K562 (cell line): Measurements from ENCODE around the gene MBD4. TPM values are rescaled to one million over a fixed set of nuclear protein-coding genes. Genes with fewer than 3 reads are reported as not detected.

Source experiments
- BCL6 ChIP-seq: fragments of 250-450 bp; sonication (Bioruptor Pico); IDR thresholded peaks from 2 replicates; pipeline ENCODE4 v1.4.0; 2020
- COPS2 ChIP-seq: fragments of 450-650 bp; conservative IDR thresholded peaks from 2 replicates; pipeline ENCODE4 v1.6.1; 2016; ENCODE audit warnings: mild to moderate bottlenecking, moderate library complexity
- E2F6 ChIP-seq, 2 experiments: IDR thresholded peaks; 2 replicates each; pipeline ENCODE4 v1.6.1; 2011; ENCODE audit warnings: borderline replicate concordance in 1 of 2, control low read depth in 1 of 2, low read depth in 1 of 2, low read length in 1 of 2, mild to moderate bottlenecking in 1 of 2, mixed read lengths in 1 of 2, moderate library complexity in 1 of 2; ENCODE audit not compliant: insufficient read depth in 1 of 2, insufficient read length in 1 of 2, poor library complexity in 1 of 2, severe bottlenecking in 1 of 2; ENCODE audit errors: extremely low read depth in 1 of 2
- FOXM1 ChIP-seq, 2 experiments: fragments of 450-650 bp in 1 of 2; sonication (generic) in 1 of 2; formaldehyde crosslinking in 1 of 2; IDR thresholded peaks; 2 replicates each; pipeline versions ENCODE4 v1.6.1 to v1.9.0; 2017 to 2022; ENCODE audit warnings: low read depth in 2 of 2, mild to moderate bottlenecking in 2 of 2, missing genetic modification reagents in 1 of 2, moderate library complexity in 1 of 2
- GATAD2A ChIP-seq: fragments of 450-650 bp; IDR thresholded peaks from 2 replicates; pipeline ENCODE4 v1.6.1; 2017
- HLTF ChIP-seq: fragments of 450-650 bp; IDR thresholded peaks from 2 replicates; pipeline ENCODE4 v1.6.1; 2016
- LCOR ChIP-seq: sonication (generic); formaldehyde crosslinking; IDR thresholded peaks from 2 replicates; pipeline ENCODE4 v1.8.0; 2022; ENCODE audit warnings: mild to moderate bottlenecking, missing genetic modification reagents
- LEF1 ChIP-seq: fragments of 450-650 bp; IDR thresholded peaks from 2 replicates; pipeline ENCODE4 v1.6.1; 2016; ENCODE audit warnings: mild to moderate bottlenecking
- NR2C2 ChIP-seq, 2 experiments: fragments of 200-800 bp in 1 of 2; sonication (Bioruptor generic) in 1 of 2; sonication (generic) in 1 of 2; formaldehyde crosslinking in 1 of 2; IDR thresholded peaks; 2 replicates each; pipeline versions ENCODE4 v1.6.1 to v1.8.0; 2016 to 2022; ENCODE audit warnings: mild to moderate bottlenecking in 1 of 2, missing compliant biosample characterization in 1 of 2, missing genetic modification characterization in 1 of 2, missing genetic modification reagents in 1 of 2
- NR4A1 ChIP-seq, 2 experiments: fragments of 250-450 bp in 1 of 2; fragments of 450-650 bp in 1 of 2; sonication (Bioruptor Pico) in 1 of 2; IDR thresholded peaks; 2 replicates each; pipeline versions ENCODE4 v1.4.0 to v1.6.1; 2016 to 2020; ENCODE audit warnings: mild to moderate bottlenecking in 2 of 2, missing compliant biosample characterization in 1 of 2, missing genetic modification characterization in 1 of 2, moderate library complexity in 1 of 2
- PATZ1 ChIP-seq: fragments of 250-450 bp; sonication (Bioruptor Pico); IDR thresholded peaks from 2 replicates; pipeline ENCODE4 v1.5.0; 2020; ENCODE audit warnings: mild to moderate bottlenecking, borderline replicate concordance
- PHTF2 ChIP-seq: fragments of 250-450 bp; sonication (Bioruptor Pico); IDR thresholded peaks from 2 replicates; pipeline ENCODE4 v1.5.0; 2021; ENCODE audit warnings: mild to moderate bottlenecking
- PURB ChIP-seq: sonication (generic); formaldehyde crosslinking; IDR thresholded peaks from 2 replicates; pipeline ENCODE4 v1.9.0; 2021; ENCODE audit warnings: low read depth, mild to moderate bottlenecking, missing genetic modification reagents
- XRCC3 ChIP-seq: fragments of 450-650 bp; IDR thresholded peaks from 2 replicates; pipeline ENCODE4 v1.6.1; 2017; ENCODE audit warnings: mild to moderate bottlenecking, moderate library complexity
- ZNF766 ChIP-seq: fragments of 200-800 bp; sonication (Bioruptor generic); conservative IDR thresholded peaks from 2 replicates; pipeline ENCODE4 v1.6.1; 2016; ENCODE audit warnings: missing genetic modification characterization, missing compliant biosample characterization
- polyA plus RNA-seq, 8 experiments: library from polyadenylated mRNA; depleted of rRNA in 4 of 8; stranded (reverse) in 5 of 8; unstranded in 3 of 8; fragments of >200 nt; fragmentation: Nextera tagmentation in 2 of 8; fragmentation: Illumina TruSeq in 1 of 8; extraction: Ambion mirVana in 2 of 8; extraction: Trizol in 1 of 8; gene quantifications; 2 replicates each; pipeline versions ENCODE4 v1.2.1 to v1.2.3, GENCODE V29; 2011 to 2014; ENCODE audit warnings: inconsistent platforms in 1 of 8, missing spikeins in 1 of 8
- total RNA-seq, 7 experiments: library from RNA; depleted of rRNA in 6 of 7; stranded (reverse); fragments of >200 nt in 6 of 7; fragmentation: Illumina TruSeq in 2 of 7; extraction: Trizol in 2 of 7; gene quantifications; 2 replicates each; pipeline versions ENCODE4 v1.2.1 to v1.2.3, GENCODE V29; 2011 to 2021; ENCODE audit warnings: low replicate concordance in 1 of 7
- TF ChIP-seq, protein P1 (sequence below): fragments of 450-650 bp; formaldehyde crosslinking; IDR thresholded peaks from 2 replicates; pipeline ENCODE4 v1.4.0; 2022; ENCODE audit warnings: missing genetic modification characterization
- TF ChIP-seq, protein P2 (sequence below): fragments of 150-350 bp; IDR thresholded peaks from 2 replicates; pipeline ENCODE4 v1.6.1; 2014; ENCODE audit warnings: low read depth, mild to moderate bottlenecking, low read length, borderline replicate concordance

MBD4 gene
- total and polyA plus RNA-seq, 9 of the 15 experiments (the other 6 are each of a cell fraction or from before 2014, with no cell fraction given) = 13.3 to 63.9 (median 39.0) TPM

- TF ChIP-seq, protein P1, sequence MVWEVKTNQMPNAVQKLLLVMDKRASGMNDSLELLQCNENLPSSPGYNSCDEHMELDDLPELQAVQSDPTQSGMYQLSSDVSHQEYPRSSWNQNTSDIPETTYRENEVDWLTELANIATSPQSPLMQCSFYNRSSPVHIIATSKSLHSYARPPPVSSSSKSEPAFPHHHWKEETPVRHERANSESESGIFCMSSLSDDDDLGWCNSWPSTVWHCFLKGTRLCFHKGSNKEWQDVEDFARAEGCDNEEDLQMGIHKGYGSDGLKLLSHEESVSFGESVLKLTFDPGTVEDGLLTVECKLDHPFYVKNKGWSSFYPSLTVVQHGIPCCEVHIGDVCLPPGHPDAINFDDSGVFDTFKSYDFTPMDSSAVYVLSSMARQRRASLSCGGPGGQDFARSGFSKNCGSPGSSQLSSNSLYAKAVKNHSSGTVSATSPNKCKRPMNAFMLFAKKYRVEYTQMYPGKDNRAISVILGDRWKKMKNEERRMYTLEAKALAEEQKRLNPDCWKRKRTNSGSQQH (CRISPR knock-in tag) = no peak
- TF ChIP-seq PATZ1 (CRISPR knock-in tag) (no peak), HLTF (no peak), E2F6 (IDR thresholded peaks at IDR 0.05; ENCODE audit: borderline replicate concordance in 1 of 2, extremely low read depth in 1 of 2, insufficient read depth in 1 of 2, insufficient read length in 1 of 2, low read depth in 1 of 2, low read length in 1 of 2, poor library complexity in 1 of 2, severe bottlenecking in 1 of 2) (peak in 1 of 2 experiments; percentile 6), FOXM1 (IDR thresholded peaks at IDR 0.05; ENCODE audit: low read depth) (0 out of 2 replicates have a peak, but pooled peaks have one; percentile 1), FOXM1 (CRISPR knock-in tag; IDR thresholded peaks at IDR 0.05; ENCODE audit: low read depth) (no peak), BCL6 (CRISPR knock-in tag) (no peak), COPS2 (no peak), LCOR (no peak), XRCC3 (no peak), GATAD2A (no peak), LEF1 (no peak), PHTF2 (no peak), NR4A1 (CRISPR knock-in tag; IDR thresholded peaks at IDR 0.05) (no peak), NR4A1 (tag; IDR thresholded peaks at IDR 0.05) (no peak), ZNF766 (no peak), NR2C2 (CRISPR knock-in tag; IDR thresholded peaks at IDR 0.05) (no peak), NR2C2 (tag; IDR thresholded peaks at IDR 0.05) (no peak), PURB (CRISPR knock-in tag) (no peak)
- TF ChIP-seq, protein P2, sequence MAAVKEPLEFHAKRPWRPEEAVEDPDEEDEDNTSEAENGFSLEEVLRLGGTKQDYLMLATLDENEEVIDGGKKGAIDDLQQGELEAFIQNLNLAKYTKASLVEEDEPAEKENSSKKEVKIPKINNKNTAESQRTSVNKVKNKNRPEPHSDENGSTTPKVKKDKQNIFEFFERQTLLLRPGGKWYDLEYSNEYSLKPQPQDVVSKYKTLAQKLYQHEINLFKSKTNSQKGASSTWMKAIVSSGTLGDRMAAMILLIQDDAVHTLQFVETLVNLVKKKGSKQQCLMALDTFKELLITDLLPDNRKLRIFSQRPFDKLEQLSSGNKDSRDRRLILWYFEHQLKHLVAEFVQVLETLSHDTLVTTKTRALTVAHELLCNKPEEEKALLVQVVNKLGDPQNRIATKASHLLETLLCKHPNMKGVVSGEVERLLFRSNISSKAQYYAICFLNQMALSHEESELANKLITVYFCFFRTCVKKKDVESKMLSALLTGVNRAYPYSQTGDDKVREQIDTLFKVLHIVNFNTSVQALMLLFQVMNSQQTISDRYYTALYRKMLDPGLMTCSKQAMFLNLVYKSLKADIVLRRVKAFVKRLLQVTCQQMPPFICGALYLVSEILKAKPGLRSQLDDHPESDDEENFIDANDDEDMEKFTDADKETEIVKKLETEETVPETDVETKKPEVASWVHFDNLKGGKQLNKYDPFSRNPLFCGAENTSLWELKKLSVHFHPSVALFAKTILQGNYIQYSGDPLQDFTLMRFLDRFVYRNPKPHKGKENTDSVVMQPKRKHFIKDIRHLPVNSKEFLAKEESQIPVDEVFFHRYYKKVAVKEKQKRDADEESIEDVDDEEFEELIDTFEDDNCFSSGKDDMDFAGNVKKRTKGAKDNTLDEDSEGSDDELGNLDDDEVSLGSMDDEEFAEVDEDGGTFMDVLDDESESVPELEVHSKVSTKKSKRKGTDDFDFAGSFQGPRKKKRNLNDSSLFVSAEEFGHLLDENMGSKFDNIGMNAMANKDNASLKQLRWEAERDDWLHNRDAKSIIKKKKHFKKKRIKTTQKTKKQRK = no peak
These were observed 8.6 kb upstream of the MBD4 start (continued) for GRCh38 chr3:129448186-129448895.
